GM19468 (cell line): ENCODE data around the gene POMP.
A peak's percentile ranks its signal among the peaks of the same experiment; 100 is the strongest.

Experiments used
- ATAC-seq: cut with Tn5 transposase; IDR thresholded peaks from one replicate; pipeline ENCODE4 v1.9.1; 2021; ENCODE audit warnings: mild to moderate bottlenecking, moderate library complexity, moderate number of reproducible peaks; ENCODE audit not compliant: unreplicated experiment; ENCODE audit errors: extremely low read depth

Gene POMP, protein sequence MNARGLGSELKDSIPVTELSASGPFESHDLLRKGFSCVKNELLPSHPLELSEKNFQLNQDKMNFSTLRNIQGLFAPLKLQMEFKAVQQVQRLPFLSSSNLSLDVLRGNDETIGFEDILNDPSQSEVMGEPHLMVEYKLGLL

DNA sequence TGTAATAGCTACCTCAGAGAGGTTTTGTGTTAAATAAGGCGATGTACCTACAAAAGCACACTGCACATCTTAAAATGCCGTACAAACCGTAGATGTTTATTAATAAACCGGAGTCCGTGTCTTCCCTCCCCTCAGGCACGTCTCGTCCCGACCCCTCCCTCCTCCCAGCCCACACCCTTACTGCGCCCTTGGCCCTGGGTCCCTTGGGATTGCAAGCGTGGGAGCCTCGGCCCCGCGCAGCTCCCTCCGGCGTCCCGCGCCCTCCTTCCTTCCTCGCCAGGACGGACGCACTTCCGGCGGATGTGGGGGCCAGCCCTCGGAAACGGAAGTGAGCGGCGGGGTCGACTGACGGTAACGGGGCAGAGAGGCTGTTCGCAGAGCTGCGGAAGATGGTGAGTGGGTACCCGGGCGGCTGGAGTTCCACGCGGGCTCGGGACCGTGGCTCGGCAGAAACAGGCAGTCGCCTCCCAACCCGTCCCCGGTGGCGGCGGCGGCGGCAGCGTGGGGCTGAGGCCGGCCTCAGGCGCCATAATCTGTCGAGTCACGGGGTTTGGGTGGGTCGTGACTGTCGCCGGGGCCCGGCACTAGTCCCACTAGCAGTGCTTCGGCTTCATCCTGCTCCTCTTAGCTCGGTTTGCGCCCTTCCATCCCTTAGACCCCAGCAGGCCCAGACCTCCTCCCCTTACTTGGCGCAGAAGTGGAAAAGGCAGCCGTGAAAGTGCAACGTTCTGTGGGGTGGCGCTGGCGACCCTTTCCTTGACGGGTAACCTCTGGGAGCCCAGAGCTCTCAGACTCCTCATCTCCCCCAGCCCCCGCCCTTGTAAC is at the start of gene POMP:
Gene POMP (plus strand): TSS at position 335 of the 825 bp plus-strand sequence. CDS start 55 bp downstream, at position 390.
- peak; percentile 28 for ATAC-seq

DNA sequence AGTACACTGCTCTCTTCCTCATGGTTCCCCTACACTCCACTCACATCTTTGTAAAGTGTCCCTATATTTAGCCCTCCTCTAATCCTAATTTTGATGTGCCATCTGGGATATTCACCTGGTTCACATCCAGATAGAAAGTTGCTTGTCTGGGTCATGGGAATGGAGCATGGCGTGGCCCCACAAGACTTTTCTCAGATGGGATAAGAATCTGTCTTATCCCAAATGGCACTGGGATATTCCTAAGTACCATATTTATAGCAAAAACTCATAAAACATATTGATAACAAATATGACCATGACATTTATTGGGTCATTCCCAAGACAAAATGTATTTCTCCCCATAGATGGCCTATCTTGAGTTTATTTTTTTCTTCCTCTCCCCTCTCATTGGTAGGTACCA is 49.5 kb upstream of the POMP start:
- ATAC-seq = no peak

DNA sequence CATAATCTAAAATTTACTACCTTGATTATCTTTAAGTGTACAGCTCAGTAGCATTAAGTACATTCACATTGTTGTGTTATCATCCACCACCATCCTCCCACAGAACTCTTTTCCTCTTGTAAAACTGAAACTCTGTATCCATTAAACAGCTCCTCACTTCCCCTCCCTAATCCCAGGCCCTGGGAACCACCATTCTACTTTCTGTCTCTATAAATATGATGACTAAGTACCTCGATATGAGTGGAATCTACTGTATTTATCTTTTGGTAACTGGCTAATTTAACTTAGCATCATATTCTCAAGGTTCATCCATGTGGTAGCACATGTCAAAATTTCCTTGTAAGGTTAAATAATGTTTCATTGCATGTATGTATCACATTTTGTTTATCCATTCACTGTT is 49.0 kb upstream of the POMP start:
- no peak for ATAC-seq

DNA sequence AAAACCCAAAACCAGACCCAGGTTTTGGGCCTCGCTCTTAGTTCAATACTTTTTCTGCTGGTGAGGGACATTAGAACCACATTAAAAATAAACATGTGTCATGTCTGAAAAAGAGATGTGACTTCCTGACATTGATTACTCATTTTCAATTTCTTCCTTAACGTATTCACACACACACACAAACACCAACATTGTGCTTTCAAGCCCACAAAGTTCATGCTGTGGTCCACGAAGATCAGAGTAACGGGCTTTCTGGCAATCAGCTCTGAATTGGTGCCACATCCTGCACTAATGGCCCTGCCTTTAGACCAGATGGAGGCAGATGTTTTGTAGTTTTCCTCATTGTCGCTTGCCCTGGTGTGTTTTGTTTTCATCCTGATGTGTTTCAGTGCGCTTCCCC is 47.9 kb upstream of the POMP start:
- no peak for ATAC-seq

DNA sequence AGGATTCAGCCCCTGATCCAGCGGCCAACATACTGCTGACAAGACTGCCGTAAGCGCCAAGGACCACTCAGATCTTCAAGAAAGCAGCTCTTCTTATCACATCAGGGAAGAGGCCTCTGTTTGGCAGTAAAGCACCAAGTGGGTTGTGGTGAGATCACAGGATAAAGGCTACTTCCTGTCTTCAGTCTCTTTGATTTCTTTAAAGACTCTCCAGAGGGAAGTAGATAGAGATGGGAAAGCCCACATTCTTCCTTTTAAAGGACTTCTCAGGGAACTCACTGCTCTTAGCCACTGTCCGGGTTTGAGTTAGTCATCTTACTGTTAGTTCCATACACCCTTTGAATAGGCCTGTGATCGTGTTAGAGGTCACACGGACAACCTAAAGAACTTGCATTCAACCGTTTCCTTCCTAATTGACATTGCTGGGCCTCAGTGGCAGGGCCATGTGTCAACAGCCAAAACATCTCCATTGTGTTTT is 47.2 kb upstream of the POMP start:
- no peak for ATAC-seq

DNA sequence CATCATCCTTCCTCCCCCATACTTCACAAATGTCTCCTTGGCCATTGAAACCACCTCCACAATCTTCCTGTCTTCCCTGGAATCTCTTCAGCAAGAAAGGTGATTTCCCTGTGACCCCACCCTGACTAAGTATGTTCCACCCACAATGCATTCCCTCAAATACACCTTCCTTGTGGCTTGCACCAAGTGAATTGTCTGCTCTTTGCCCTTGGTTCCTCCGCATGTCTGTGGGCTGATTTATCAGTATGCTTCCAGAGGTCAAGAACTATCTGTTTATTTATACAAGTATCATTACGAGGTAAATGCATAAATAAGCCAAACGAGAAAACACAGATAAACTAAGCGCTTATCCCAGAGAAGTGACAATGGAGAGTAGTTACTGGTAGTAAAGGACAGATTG is 45.4 kb upstream of the POMP start:
- ATAC-seq = no peak

DNA sequence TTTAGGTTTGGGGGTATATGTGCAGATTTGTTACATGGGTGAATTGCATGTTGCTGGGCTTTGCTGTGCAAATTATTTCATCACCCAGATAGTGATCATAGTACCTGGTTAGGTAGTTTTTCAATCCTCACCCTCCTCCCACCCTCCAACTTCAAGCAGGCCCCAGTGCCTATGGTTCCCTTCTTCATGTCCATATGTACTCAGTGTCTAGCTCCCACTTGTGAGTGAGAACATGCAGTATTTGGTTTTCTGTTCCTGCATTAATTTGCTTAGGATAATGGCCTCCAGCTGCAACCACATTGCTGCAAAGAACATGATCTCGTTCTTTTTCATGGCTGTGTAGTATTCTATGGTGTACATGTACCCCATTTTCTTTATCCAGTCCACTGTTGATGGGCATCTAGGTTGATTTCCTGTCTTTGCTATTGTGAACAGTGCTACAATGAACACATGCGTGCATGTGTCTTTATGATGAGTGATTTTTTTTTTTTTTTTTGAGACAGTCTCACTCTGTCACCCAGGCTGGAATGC is 42.9 kb upstream of the POMP start:
- ATAC-seq = no peak

DNA sequence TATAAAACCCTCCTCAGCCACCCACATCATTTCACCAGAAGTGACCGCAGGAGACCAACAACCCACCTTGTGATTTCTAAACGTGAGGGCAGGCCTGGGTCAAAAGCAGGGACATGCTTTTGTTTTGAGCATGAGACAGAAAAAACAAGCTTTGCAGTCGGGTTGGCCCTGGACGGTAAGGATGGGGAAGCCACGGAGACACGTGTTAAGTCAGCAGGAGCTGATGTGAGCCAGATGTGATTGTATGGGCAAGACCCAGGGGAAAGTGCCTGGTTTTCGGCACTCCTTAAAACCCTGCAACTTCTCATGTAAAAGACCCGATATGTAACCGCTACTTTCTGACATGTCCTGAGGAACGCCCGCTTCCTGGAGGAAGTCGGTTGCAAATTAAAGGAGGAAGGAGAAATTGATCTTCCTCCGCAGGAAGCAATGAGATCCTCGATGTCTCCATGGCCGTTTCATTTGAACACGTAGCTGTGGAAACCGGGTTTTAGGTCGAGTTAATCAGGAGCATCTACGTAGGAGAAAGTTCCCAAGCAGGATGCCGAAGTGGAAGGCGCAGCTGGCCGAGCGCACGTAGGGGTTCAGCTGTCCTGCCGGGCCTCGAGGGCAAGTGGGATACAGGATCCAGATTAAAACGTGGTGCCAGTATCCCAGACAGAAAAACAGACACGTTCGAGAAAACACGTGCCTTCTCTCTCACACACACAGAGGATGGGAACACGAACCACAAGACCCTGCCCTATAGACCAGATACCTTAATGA is 40.5 kb upstream of the POMP start:
- ATAC-seq = no peak

DNA sequence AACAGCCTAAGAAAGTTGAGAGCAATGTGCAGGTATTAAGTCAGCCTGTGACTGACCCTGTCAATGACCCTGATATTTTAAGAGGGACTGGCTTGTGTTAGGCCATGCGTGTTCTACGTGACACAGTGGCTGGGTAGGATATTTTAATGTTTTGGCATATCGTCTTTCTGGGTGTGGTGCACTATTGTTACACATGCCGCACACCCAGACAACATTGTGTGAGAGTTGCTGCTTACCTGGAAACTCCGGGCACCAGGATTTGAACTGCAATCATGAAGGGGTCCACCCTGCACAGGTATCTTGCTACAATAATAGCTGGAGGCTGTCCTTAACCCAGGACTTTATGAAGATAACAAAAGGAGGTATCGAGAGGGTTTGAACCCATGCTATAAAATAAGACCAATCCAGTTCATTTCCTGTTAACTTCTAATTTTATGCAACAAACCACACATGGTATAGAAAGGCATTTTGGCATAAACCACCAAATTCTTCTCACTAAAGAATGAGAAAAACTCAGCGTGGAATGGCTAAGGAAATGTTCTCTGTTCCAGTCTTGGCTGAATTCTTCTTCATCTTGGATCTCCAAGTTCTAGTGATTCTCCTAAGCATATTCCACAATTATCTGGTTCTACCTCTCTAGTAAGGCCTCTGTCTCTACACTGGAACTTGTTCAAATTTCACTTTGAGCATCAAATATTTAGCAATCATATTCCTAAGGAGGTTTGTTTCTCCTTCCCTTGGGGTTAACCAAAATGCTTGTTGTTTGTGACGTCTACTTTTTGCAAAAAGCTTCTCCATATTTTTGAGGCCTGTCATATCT is 38.7 kb upstream of the POMP start:
- no peak for ATAC-seq

DNA sequence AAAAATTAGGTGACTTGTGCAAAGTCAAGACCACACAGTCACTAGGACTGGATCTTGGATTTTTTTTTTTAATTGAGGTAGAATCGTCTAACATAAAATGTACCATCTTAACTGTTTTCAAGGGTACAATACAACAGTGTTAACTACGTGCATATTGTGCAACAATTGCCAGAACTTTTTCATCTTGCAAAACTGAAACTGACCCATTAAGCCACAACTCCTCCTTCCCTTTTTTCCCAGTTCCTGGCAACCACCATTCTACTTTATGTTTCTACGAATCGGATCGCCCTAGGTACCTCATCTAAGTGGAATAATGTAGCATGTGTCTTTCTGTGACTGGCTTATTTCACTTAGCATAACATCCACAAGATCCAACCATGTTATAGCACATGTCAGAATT is 37.5 kb upstream of the POMP start:
- ATAC-seq = no peak

DNA sequence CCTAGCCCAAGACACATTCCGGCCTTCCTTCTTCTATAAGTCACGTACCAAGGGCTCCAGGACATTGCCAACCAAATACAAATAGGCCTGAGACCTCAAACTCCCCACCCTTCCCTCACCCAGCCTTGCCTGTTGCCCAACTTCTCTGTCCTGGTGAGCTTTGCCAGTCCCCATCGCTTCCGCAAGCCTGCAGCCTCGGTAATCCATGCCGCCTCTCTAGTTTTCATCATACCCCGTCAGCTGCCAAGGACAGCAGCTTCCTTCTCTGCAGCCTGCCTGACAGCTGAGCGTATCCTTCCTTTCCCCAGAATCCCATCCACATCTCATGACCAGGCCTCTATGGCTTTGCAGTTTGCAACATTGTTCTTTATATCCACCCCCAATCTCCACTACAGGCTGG is 36.6 kb upstream of the POMP start:
- ATAC-seq = no peak

DNA sequence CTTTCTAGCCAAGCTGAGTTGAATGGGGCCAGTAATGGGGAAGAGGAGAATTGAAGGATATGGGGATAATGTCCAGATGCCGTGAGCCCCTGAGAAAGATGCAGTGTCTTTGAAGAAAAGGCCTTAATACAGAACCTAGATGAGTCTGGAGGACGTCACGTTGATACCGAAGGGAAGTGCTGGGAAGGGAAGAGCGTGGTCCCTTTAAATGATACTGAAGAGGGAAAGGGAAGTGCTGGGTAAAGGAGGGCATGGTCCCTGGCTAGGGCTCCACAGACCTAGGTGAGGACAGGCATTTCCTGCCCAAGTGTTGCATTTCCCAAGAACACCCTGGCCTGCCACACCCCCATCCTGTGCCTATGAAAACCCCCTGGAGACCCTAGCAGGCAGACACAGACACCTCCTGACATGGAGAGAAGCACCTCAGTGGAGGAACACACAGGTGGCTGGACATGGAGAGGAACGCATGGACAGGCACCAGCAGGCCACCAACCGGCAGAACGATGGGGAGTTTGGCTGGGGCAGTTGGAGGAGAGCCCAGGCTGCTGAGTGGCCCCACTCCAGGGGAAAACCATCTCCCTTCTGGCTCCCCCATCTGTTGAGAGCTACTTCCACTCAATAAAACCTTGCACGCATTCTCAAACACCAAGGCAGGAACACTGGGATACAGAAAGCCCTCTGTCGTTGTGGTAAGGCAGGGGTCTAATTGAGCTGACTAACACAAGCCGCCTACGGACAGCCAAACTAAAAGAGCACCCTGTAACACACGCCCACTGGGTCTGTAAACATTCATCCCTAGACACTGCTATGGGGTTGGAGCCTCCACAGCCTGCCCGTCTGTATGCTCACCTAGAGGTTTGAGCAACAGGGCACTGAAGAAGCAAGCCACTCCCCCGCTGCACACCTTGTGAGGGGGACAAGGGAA is 34.9 kb upstream of the POMP start:
- no peak for ATAC-seq

DNA sequence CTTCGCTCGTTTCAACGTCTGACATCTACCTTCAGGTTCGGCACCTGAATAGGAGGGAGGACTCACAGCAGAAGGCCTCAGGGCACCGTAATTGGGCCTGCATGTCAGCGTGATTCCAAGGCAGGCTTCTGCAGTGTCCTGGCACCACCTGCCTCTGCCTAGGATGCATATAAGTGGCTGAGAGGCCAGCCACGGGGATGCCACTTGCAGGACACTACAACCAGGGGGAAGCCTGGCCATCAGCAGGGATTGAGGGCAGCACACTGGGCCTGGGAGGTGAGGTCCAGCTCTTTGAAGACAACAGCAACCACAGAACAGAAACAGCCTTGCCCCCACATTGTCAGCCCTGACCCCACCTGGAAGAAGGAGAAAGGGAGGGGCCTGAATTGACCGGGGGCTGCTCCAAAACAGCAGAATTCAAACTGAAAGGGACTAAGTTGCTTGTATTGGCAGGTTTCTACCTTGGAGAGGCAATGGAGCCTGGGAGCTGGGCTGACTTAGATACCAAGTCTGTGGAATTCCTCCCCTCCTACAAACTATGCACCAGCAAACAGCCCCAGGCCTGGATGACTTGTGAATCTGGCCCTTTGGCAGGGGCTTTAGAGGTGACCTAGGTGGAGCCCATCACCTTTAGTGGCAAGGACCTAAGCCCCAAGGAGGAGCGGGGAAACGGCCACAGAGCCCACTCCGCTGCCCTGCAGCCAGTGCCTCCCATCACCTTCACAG is 34.1 kb upstream of the POMP start:
- no peak for ATAC-seq

DNA sequence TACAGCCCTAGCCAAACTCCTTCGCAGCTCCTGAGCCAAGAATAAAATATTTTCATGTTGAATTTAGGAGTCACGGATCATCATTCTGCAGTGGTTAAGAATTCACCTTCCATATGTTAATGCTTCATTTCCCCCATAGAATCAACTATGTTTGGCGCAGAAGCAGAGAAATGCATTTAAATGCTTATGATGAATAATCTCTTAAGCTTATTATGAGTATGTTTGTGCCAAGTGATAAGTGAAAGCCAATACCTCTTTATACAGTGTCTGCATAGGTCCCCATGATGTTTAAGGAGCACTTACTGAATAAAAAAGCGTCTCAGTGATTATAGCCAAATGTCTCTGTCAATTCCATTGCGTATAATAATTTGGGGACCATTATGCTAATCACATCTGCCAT is 32.7 kb upstream of the POMP start:
- no peak for ATAC-seq

DNA sequence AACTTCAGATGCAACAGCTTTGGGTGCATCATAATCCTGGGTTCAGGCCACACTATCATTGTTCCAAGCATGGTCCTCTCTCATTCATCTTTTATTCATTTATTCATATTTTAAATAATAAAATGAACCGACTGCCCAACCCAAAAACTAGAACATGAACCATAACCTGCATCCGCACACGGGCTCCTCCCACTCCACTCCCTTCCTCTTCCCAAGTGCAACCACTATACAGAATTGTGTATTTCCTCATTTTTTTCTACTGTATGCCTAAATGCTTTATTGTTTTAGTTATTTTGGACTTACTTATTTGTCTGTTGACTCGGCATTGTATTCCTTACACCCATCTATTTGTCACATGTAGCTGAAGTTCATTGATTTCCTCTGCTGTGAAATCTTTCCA is 30.7 kb upstream of the POMP start:
- no peak for ATAC-seq

DNA sequence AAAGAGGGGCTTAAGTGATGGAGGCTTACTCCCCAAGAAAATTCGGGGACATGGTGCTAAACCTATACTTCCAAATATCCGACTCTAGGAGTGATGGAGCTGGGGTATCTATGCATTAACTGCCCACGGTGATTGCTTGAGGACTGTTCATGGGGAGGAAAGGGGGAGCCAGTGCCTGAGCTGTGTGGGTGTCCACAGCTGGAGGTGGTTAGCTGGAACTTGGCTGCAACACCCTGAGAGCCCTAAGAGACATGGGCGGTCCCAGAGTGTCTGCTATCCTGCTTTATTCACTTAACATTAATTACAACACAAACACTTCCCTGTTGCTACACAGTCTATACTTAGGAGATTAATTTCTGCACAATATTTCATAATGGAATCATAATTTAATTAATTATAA is 28.1 kb upstream of the POMP start:
- ATAC-seq = no peak

DNA sequence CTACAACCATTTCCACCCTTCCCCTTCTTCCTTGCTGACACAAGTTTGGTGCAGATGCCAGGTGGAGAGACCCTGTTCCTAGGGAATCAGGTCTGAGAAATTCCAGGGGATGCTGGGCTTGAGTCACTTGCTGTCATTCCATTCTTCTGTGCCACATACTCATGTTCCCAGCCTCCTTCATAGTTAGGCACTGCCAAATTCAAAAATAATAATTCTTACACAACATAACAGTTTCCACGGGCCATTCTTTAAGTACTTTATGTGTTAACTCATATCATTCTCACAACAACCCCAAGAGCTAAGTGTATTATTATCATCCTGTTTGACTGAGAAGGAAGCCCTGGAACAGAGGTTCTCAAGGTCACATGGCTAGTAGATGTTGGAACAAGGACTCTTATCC is 27.1 kb upstream of the POMP start:
- ATAC-seq = no peak

DNA sequence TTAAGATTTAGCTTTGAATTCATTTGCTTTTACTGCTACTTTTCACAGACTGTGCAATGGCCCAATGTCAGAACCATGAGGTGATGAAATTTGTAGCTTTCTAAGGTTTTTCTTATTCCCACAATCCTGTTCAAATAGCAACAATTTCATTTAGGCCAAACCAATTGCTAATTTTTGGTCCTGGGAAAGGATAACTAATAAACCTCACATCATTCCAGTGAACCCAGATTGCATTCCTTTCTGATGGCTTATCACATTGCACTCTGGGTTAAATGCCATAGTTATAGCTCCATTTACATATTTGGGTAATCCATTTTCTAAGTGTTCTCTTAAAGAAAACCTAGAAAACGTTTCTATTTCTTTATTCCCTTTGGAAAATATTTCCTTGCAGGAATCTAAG is 22.9 kb upstream of the POMP start:
- no peak for ATAC-seq
